ENCODE data around the gene ENPP6. TPM values are rescaled to one million over a fixed set of nuclear protein-coding genes. Genes with fewer than 3 reads are reported as not detected.
"Not testable (repeated sequence)": the region's sequence is repeated elsewhere in the genome, so short reads cannot be mapped to it uniquely, and the experiment has no call there.

The ENPP6 gene
- polyA plus RNA-seq, 2 donors: 0.14 to 0.20 TPM

GRCh38 chr4:184215709-184216328 is 1.9 kb downstream of the ENPP6 start:
- no peak overlapping the region for H3K4me3 ChIP-seq (ENCODE audit: low read depth in 1 of 2, low read length in 2 of 2)
- H3K27me3 ChIP-seq (ENCODE audit: control insufficient read depth in 1 of 2, insufficient read depth in 2 of 2, low read length in 2 of 2): no peaks in the 10 kb centered on the region
- no peak overlapping the region for H3K27ac ChIP-seq (ENCODE audit: low read depth in 2 of 2, low read length in 1 of 2)
- H3K9me3 ChIP-seq (ENCODE audit: control insufficient read depth in 2 of 2, insufficient read depth in 1 of 2, low read depth in 1 of 2, low read length in 1 of 2): no peaks in the 10 kb centered on the region
- no peaks in the 10 kb centered on the region for H3K4me1 ChIP-seq (ENCODE audit: control insufficient read depth in 2 of 2, insufficient read depth in 2 of 2, low read length in 1 of 2)
- 55% methylated on average over 10 of the region's 10 CpGs for WGBS, 2 donors
- H3K36me3 ChIP-seq (ENCODE audit: control insufficient read depth in 2 of 2, insufficient read depth in 2 of 2, low read length in 1 of 2): no peaks in the 10 kb centered on the region

- Histone ChIP-seq H3K27ac (ENCODE audit: low read depth in 2 of 2, low read length in 1 of 2) (no peak overlapping the region), H3K4me3 (ENCODE audit: low read depth in 1 of 2, low read length in 2 of 2) (no peak overlapping the region), H3K36me3 (ENCODE audit: control insufficient read depth in 2 of 2, insufficient read depth in 2 of 2, low read length in 1 of 2) (no peaks in the 10 kb centered on the region), H3K4me1 (ENCODE audit: control insufficient read depth in 2 of 2, insufficient read depth in 2 of 2, low read length in 1 of 2) (no peaks in the 10 kb centered on the region), H3K9me3 (ENCODE audit: control insufficient read depth in 2 of 2, insufficient read depth in 1 of 2, low read depth in 1 of 2, low read length in 1 of 2) (no peaks in the 10 kb centered on the region), H3K27me3 (ENCODE audit: control insufficient read depth in 1 of 2, insufficient read depth in 2 of 2, low read length in 2 of 2) (no peaks in the 10 kb centered on the region)
- 91 to 92% methylated on average over 5 of the region's 5 CpGs for WGBS, 2 donors
These were observed 2.7 kb downstream of the ENPP6 start for GRCh38 chr4:184214931-184215330.

- H3K9me3 ChIP-seq (ENCODE audit: control insufficient read depth in 2 of 2, insufficient read depth in 1 of 2, low read depth in 1 of 2, low read length in 1 of 2); H3K36me3 ChIP-seq (ENCODE audit: control insufficient read depth in 2 of 2, insufficient read depth in 2 of 2, low read length in 1 of 2); H3K4me1 ChIP-seq (ENCODE audit: control insufficient read depth in 2 of 2, insufficient read depth in 2 of 2, low read length in 1 of 2); H3K27me3 ChIP-seq (ENCODE audit: control insufficient read depth in 1 of 2, insufficient read depth in 2 of 2, low read length in 2 of 2); H3K27ac ChIP-seq (ENCODE audit: low read depth in 2 of 2, low read length in 1 of 2): not testable (repeated sequence)
- H3K4me3 ChIP-seq (ENCODE audit: low read depth in 1 of 2, low read length in 2 of 2): peak overlapping the region in 1 of 2 donors; percentile 7
- WGBS, 2 donors: 70 to 74% methylated on average over 33 of the region's 33 CpGs
These were observed 9.7 kb downstream of the ENPP6 start for GRCh38 chr4:184207734-184208607.

- Histone ChIP-seq H3K4me3 (ENCODE audit: low read depth in 1 of 2, low read length in 2 of 2) (no peak overlapping the region), H3K27me3 (ENCODE audit: control insufficient read depth in 1 of 2, insufficient read depth in 2 of 2, low read length in 2 of 2) (no peaks in the 10 kb centered on the region), H3K4me1 (ENCODE audit: control insufficient read depth in 2 of 2, insufficient read depth in 2 of 2, low read length in 1 of 2) (no peaks in the 10 kb centered on the region), H3K9me3 (ENCODE audit: control insufficient read depth in 2 of 2, insufficient read depth in 1 of 2, low read depth in 1 of 2, low read length in 1 of 2) (no peaks in the 10 kb centered on the region), H3K27ac (ENCODE audit: low read depth in 2 of 2, low read length in 1 of 2) (no peak overlapping the region), H3K36me3 (ENCODE audit: control insufficient read depth in 2 of 2, insufficient read depth in 2 of 2, low read length in 1 of 2) (no peaks in the 10 kb centered on the region)
- WGBS, 2 donors: 94 to 95% methylated on average over 14 of the region's 14 CpGs
These were observed 12.4 kb downstream of the ENPP6 start for GRCh38 chr4:184205243-184205642.

GRCh38 chr4:184203300-184203699 is 14.4 kb downstream of the ENPP6 start:
- no peaks in the 10 kb centered on the region for H3K4me1 ChIP-seq (ENCODE audit: control insufficient read depth in 2 of 2, insufficient read depth in 2 of 2, low read length in 1 of 2)
- H3K27me3 ChIP-seq (ENCODE audit: control insufficient read depth in 1 of 2, insufficient read depth in 2 of 2, low read length in 2 of 2): no peaks in the 10 kb centered on the region
- WGBS, 2 donors: 92 to 96% methylated on average over 6 of the region's 6 CpGs
- H3K4me3 ChIP-seq (ENCODE audit: low read depth in 1 of 2, low read length in 2 of 2): no peak overlapping the region
- H3K9me3 ChIP-seq (ENCODE audit: control insufficient read depth in 2 of 2, insufficient read depth in 1 of 2, low read depth in 1 of 2, low read length in 1 of 2): no peaks in the 10 kb centered on the region
- no peaks in the 10 kb centered on the region for H3K36me3 ChIP-seq (ENCODE audit: control insufficient read depth in 2 of 2, insufficient read depth in 2 of 2, low read length in 1 of 2)
- H3K27ac ChIP-seq (ENCODE audit: low read depth in 2 of 2, low read length in 1 of 2): no peak overlapping the region

- no peaks in the 10 kb centered on the region for H3K9me3 ChIP-seq (ENCODE audit: control insufficient read depth in 2 of 2, insufficient read depth in 1 of 2, low read depth in 1 of 2, low read length in 1 of 2)
- 56 to 60% methylated on average over 7 of the region's 7 CpGs for WGBS, 2 donors
- H3K4me1 ChIP-seq (ENCODE audit: control insufficient read depth in 2 of 2, insufficient read depth in 2 of 2, low read length in 1 of 2): no peaks in the 10 kb centered on the region
- no peaks in the 10 kb centered on the region for H3K27me3 ChIP-seq (ENCODE audit: control insufficient read depth in 1 of 2, insufficient read depth in 2 of 2, low read length in 2 of 2)
- no peak overlapping the region for H3K27ac ChIP-seq (ENCODE audit: low read depth in 2 of 2, low read length in 1 of 2)
- no peak overlapping the region for H3K4me3 ChIP-seq (ENCODE audit: low read depth in 1 of 2, low read length in 2 of 2)
- H3K36me3 ChIP-seq (ENCODE audit: control insufficient read depth in 2 of 2, insufficient read depth in 2 of 2, low read length in 1 of 2): no peaks in the 10 kb centered on the region
These were observed 16.5 kb downstream of the ENPP6 start for GRCh38 chr4:184201179-184201578.

- 84 to 88% methylated on average over 12 of the region's 12 CpGs for WGBS, 2 donors
- H3K9me3 ChIP-seq (ENCODE audit: control insufficient read depth in 2 of 2, insufficient read depth in 1 of 2, low read depth in 1 of 2, low read length in 1 of 2): no peaks in the 10 kb centered on the region
- no peaks in the 10 kb centered on the region for H3K4me1 ChIP-seq (ENCODE audit: control insufficient read depth in 2 of 2, insufficient read depth in 2 of 2, low read length in 1 of 2)
- H3K36me3 ChIP-seq (ENCODE audit: control insufficient read depth in 2 of 2, insufficient read depth in 2 of 2, low read length in 1 of 2): no peaks in the 10 kb centered on the region
- H3K27ac ChIP-seq (ENCODE audit: low read depth in 2 of 2, low read length in 1 of 2): no peak overlapping the region
- no peaks in the 10 kb centered on the region for H3K27me3 ChIP-seq (ENCODE audit: control insufficient read depth in 1 of 2, insufficient read depth in 2 of 2, low read length in 2 of 2)
- H3K4me3 ChIP-seq (ENCODE audit: low read depth in 1 of 2, low read length in 2 of 2): no peak overlapping the region
These were observed 17.4 kb downstream of the ENPP6 start for GRCh38 chr4:184200296-184200695.

- H3K4me1 ChIP-seq (ENCODE audit: control insufficient read depth in 2 of 2, insufficient read depth in 2 of 2, low read length in 1 of 2): no peaks in the 10 kb centered on the region
- H3K36me3 ChIP-seq (ENCODE audit: control insufficient read depth in 2 of 2, insufficient read depth in 2 of 2, low read length in 1 of 2): no peaks in the 10 kb centered on the region
- H3K4me3 ChIP-seq (ENCODE audit: low read depth in 1 of 2, low read length in 2 of 2): no peak overlapping the region
- H3K27me3 ChIP-seq (ENCODE audit: control insufficient read depth in 1 of 2, insufficient read depth in 2 of 2, low read length in 2 of 2): no peaks in the 10 kb centered on the region
- no peak overlapping the region for H3K27ac ChIP-seq (ENCODE audit: low read depth in 2 of 2, low read length in 1 of 2)
- WGBS, 2 donors: 93 to 95% methylated on average over 5 of the region's 5 CpGs
- H3K9me3 ChIP-seq (ENCODE audit: control insufficient read depth in 2 of 2, insufficient read depth in 1 of 2, low read depth in 1 of 2, low read length in 1 of 2): no peaks in the 10 kb centered on the region
These were observed 17.9 kb downstream of the ENPP6 start for GRCh38 chr4:184199780-184200179.

GRCh38 chr4:184198190-184198589 is 19.5 kb downstream of the ENPP6 start:
- Histone ChIP-seq H3K4me3 (ENCODE audit: low read depth in 1 of 2, low read length in 2 of 2) (no peak overlapping the region), H3K36me3 (ENCODE audit: control insufficient read depth in 2 of 2, insufficient read depth in 2 of 2, low read length in 1 of 2) (no peaks in the 10 kb centered on the region), H3K27me3 (ENCODE audit: control insufficient read depth in 1 of 2, insufficient read depth in 2 of 2, low read length in 2 of 2) (no peaks in the 10 kb centered on the region), H3K9me3 (ENCODE audit: control insufficient read depth in 2 of 2, insufficient read depth in 1 of 2, low read depth in 1 of 2, low read length in 1 of 2) (no peaks in the 10 kb centered on the region), H3K27ac (ENCODE audit: low read depth in 2 of 2, low read length in 1 of 2) (no peak overlapping the region), H3K4me1 (ENCODE audit: control insufficient read depth in 2 of 2, insufficient read depth in 2 of 2, low read length in 1 of 2) (no peaks in the 10 kb centered on the region)
- WGBS, 2 donors: 69 to 72% methylated on average over 5 of the region's 5 CpGs

Measured in esophagus (tissue), 2 donors.